SK-N-SH treated with all-trans-retinoic acid at 6 μM for 48 hours (cell line): ENCODE measurements around the gene PGBD2.

Experiments used
- ATAC-seq: fragments of 200-7000 bp; cut with Tn5 transposase; 3 replicates; pipeline ENCODE4 v1.9.1; 2020; ENCODE audit warnings: mild to moderate bottlenecking, moderate library complexity
- ARNTL ChIP-seq: fragments of 450-650 bp; formaldehyde crosslinking; IDR thresholded peaks from 2 replicates; pipeline ENCODE4 v1.5.0; 2020; ENCODE audit warnings: low read depth, mild to moderate bottlenecking, moderate library complexity, borderline replicate concordance
- BACH2 ChIP-seq: fragments of 250-450 bp; sonication (Bioruptor Pico); IDR thresholded peaks from 2 replicates; pipeline ENCODE4 v1.9.0; 2021; ENCODE audit warnings: mild to moderate bottlenecking, borderline replicate concordance
- CSDC2 ChIP-seq: fragments of 250-450 bp; sonication (Bioruptor Pico); IDR thresholded peaks from 2 replicates; pipeline ENCODE4 v1.5.0; 2020; ENCODE audit warnings: mild to moderate bottlenecking, moderate library complexity
- ESRRG ChIP-seq: fragments of 250-450 bp; sonication (Bioruptor Pico); IDR thresholded peaks from 2 replicates; pipeline ENCODE4 v1.6.1; 2021; ENCODE audit warnings: mild to moderate bottlenecking
- ISL1 ChIP-seq: fragments of 250-450 bp; sonication (Bioruptor Pico); IDR thresholded peaks from 2 replicates; pipeline ENCODE4 v2.1.2; 2022; ENCODE audit warnings: mild to moderate bottlenecking, moderate library complexity
- OSR1 ChIP-seq: fragments of 250-450 bp; sonication (Bioruptor Pico); IDR thresholded peaks from 2 replicates; pipeline ENCODE4 v1.8.0; 2022; ENCODE audit warnings: moderate library complexity, mild to moderate bottlenecking, inconsistent platforms
- POU6F1 ChIP-seq: fragments of 250-450 bp; sonication (Bioruptor Pico); IDR thresholded peaks from 2 replicates; pipeline ENCODE4 v1.8.0; 2021; ENCODE audit warnings: low read depth, mild to moderate bottlenecking, moderate library complexity, borderline replicate concordance
- PPARA ChIP-seq: fragments of 250-450 bp; sonication (Bioruptor Pico); IDR thresholded peaks from 2 replicates; pipeline ENCODE4 v1.5.0; 2020; ENCODE audit warnings: mild to moderate bottlenecking, borderline replicate concordance
- RARB ChIP-seq: fragments of 250-450 bp; sonication (Bioruptor Pico); IDR thresholded peaks from 2 replicates; pipeline ENCODE4 v1.8.0; 2021; ENCODE audit warnings: mild to moderate bottlenecking, moderate library complexity
- TCF4 ChIP-seq: fragments of 250-450 bp; sonication (Bioruptor Pico); IDR thresholded peaks from 2 replicates; pipeline ENCODE4 v1.8.0; 2021; ENCODE audit warnings: mild to moderate bottlenecking, moderate library complexity, borderline replicate concordance
- TOX ChIP-seq: fragments of 250-450 bp; sonication (Bioruptor Pico); IDR thresholded peaks from 2 replicates; pipeline ENCODE4 v1.8.0; 2021; ENCODE audit warnings: mild to moderate bottlenecking, moderate library complexity, borderline replicate concordance
- TSHZ2 ChIP-seq: fragments of 250-450 bp; sonication (Bioruptor Pico); IDR thresholded peaks from 2 replicates; pipeline ENCODE4 v1.5.0; 2020; ENCODE audit warnings: mild to moderate bottlenecking, moderate library complexity
- ZC3H10 ChIP-seq: fragments of 250-450 bp; sonication (Bioruptor Pico); IDR thresholded peaks from 2 replicates; pipeline ENCODE4 v1.5.1; 2021; ENCODE audit warnings: mild to moderate bottlenecking, moderate library complexity
- ZFP3 ChIP-seq: fragments of 250-450 bp; sonication (Bioruptor Pico); IDR thresholded peaks from 2 replicates; pipeline ENCODE4 v1.5.0; 2020; ENCODE audit warnings: mild to moderate bottlenecking, moderate library complexity
- ZFP30 ChIP-seq: fragments of 450-650 bp; formaldehyde crosslinking; IDR thresholded peaks from 2 replicates; pipeline ENCODE4 v1.5.0; 2022; ENCODE audit warnings: mild to moderate bottlenecking, moderate library complexity
- ZNF565 ChIP-seq: fragments of 450-650 bp; formaldehyde crosslinking; conservative IDR thresholded peaks from 2 replicates; pipeline ENCODE4 v1.5.0; 2020; ENCODE audit warnings: low read depth, mild to moderate bottlenecking, moderate library complexity
- ZNF70 ChIP-seq: fragments of 450-650 bp; formaldehyde crosslinking; IDR thresholded peaks from 2 replicates; pipeline ENCODE4 v1.5.0; 2020; ENCODE audit warnings: mild to moderate bottlenecking, moderate library complexity
- ZNF8 ChIP-seq: fragments of 450-650 bp; formaldehyde crosslinking; IDR thresholded peaks from 2 replicates; pipeline ENCODE4 v1.5.0; 2020; ENCODE audit warnings: mild to moderate bottlenecking, moderate library complexity
- TF ChIP-seq, protein P1 (sequence below): fragments of 250-450 bp; sonication (Bioruptor Pico); IDR thresholded peaks from 2 replicates; pipeline ENCODE4 v1.8.0; 2020; ENCODE audit warnings: mild to moderate bottlenecking, moderate library complexity, borderline replicate concordance
- TF ChIP-seq, protein P2 (sequence below): fragments of 250-450 bp; sonication (Bioruptor Pico); IDR thresholded peaks from 2 replicates; pipeline ENCODE4 v1.5.1; 2021; ENCODE audit warnings: mild to moderate bottlenecking, moderate library complexity

The PGBD2 gene, protein sequence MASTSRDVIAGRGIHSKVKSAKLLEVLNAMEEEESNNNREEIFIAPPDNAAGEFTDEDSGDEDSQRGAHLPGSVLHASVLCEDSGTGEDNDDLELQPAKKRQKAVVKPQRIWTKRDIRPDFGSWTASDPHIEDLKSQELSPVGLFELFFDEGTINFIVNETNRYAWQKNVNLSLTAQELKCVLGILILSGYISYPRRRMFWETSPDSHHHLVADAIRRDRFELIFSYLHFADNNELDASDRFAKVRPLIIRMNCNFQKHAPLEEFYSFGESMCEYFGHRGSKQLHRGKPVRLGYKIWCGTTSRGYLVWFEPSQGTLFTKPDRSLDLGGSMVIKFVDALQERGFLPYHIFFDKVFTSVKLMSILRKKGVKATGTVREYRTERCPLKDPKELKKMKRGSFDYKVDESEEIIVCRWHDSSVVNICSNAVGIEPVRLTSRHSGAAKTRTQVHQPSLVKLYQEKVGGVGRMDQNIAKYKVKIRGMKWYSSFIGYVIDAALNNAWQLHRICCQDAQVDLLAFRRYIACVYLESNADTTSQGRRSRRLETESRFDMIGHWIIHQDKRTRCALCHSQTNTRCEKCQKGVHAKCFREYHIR

GRCh38 chr1:248906009-248906752, at the start of gene PGBD2:
PGBD2 (plus strand) TSS chr1:248906235; CDS start chr1:248913863, 7,628 bp downstream.
- ATAC-seq, result peak; percentile 98
- TF ChIP-seq ZFP3 (CRISPR knock-in tag) (peak; percentile 97), POU6F1 (CRISPR knock-in tag) (0 out of 2 replicates have a peak, but pooled peaks have one; percentile 73), BACH2 (CRISPR knock-in tag) (0 out of 2 replicates have a peak, but pooled peaks have one; percentile 18), TCF4 (CRISPR knock-in tag) (no peak)

- TF ChIP-seq TOX (CRISPR knock-in tag), result no peak
- no peak for TF ChIP-seq ZFP3 (CRISPR knock-in tag)
- TF ChIP-seq ZNF8 (CRISPR knock-in tag), result no peak
- no peak for TF ChIP-seq ZNF70 (CRISPR knock-in tag)
- no peak for TF ChIP-seq ZNF565 (CRISPR knock-in tag)
- TF ChIP-seq ISL1 (CRISPR knock-in tag), result no peak
- TF ChIP-seq, protein P1, sequence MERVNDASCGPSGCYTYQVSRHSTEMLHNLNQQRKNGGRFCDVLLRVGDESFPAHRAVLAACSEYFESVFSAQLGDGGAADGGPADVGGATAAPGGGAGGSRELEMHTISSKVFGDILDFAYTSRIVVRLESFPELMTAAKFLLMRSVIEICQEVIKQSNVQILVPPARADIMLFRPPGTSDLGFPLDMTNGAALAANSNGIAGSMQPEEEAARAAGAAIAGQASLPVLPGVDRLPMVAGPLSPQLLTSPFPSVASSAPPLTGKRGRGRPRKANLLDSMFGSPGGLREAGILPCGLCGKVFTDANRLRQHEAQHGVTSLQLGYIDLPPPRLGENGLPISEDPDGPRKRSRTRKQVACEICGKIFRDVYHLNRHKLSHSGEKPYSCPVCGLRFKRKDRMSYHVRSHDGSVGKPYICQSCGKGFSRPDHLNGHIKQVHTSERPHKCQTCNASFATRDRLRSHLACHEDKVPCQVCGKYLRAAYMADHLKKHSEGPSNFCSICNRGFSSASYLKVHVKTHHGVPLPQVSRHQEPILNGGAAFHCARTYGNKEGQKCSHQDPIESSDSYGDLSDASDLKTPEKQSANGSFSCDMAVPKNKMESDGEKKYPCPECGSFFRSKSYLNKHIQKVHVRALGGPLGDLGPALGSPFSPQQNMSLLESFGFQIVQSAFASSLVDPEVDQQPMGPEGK, result no peak
- TF ChIP-seq TCF4 (CRISPR knock-in tag), result no peak
- no peak for TF ChIP-seq CSDC2 (CRISPR knock-in tag)
- no peak for TF ChIP-seq PPARA (CRISPR knock-in tag)
- no peak for TF ChIP-seq BACH2 (CRISPR knock-in tag)
- no peak for TF ChIP-seq ZFP30
- TF ChIP-seq TSHZ2 (CRISPR knock-in tag), result no peak
- TF ChIP-seq, protein P2, sequence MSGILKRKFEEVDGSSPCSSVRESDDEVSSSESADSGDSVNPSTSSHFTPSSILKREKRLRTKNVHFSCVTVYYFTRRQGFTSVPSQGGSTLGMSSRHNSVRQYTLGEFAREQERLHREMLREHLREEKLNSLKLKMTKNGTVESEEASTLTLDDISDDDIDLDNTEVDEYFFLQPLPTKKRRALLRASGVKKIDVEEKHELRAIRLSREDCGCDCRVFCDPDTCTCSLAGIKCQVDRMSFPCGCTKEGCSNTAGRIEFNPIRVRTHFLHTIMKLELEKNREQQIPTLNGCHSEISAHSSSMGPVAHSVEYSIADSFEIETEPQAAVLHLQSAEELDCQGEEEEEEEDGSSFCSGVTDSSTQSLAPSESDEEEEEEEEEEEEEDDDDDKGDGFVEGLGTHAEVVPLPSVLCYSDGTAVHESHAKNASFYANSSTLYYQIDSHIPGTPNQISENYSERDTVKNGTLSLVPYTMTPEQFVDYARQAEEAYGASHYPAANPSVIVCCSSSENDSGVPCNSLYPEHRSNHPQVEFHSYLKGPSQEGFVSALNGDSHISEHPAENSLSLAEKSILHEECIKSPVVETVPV (CRISPR knock-in tag), result no peak
- no peak for ATAC-seq
These were observed 48.8 kb upstream of the PGBD2 start for GRCh38 chr1:248857201-248857600.

- ATAC-seq, result no peak
These were observed 48.3 kb upstream of the PGBD2 start for GRCh38 chr1:248857749-248858095.

More at GRCh38 chr1:248857749-248858095, 48.3 kb upstream of the PGBD2 start:
- TF ChIP-seq RARB (CRISPR knock-in tag), result no peak
- no peak for TF ChIP-seq ZC3H10
- TF ChIP-seq ZNF70 (CRISPR knock-in tag), result no peak
- TF ChIP-seq OSR1, result no peak
- TF ChIP-seq ESRRG (CRISPR knock-in tag), result no peak
- TF ChIP-seq ZFP30, result no peak
- no peak for TF ChIP-seq ZFP3 (CRISPR knock-in tag)
- TF ChIP-seq, protein P1, result no peak
- TF ChIP-seq ARNTL (CRISPR knock-in tag), result no peak
- TF ChIP-seq TCF4 (CRISPR knock-in tag), result no peak
- TF ChIP-seq, all 23 proteins: peak for 0
